K562 treated with DMSO at 1 percent for 48 hours (cell line): ENCODE data around the gene OR5AK2. TPM values are rescaled to one million over a fixed set of nuclear protein-coding genes. Genes with fewer than 3 reads are reported as not detected.

ENCODE experiments used
- total RNA-seq: library from RNA; unstranded; fragments of 300-600 nt; gene quantifications from 2 replicates; pipeline ENCODE4 v1.2.3, GENCODE V29; 2022; ENCODE audit warnings: low replicate concordance; ENCODE audit errors: extremely low read depth

OR5AK2 gene, protein sequence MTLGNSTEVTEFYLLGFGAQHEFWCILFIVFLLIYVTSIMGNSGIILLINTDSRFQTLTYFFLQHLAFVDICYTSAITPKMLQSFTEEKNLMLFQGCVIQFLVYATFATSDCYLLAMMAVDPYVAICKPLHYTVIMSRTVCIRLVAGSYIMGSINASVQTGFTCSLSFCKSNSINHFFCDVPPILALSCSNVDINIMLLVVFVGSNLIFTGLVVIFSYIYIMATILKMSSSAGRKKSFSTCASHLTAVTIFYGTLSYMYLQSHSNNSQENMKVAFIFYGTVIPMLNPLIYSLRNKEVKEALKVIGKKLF
- not detected in 2 replicates for total RNA-seq

DNA sequence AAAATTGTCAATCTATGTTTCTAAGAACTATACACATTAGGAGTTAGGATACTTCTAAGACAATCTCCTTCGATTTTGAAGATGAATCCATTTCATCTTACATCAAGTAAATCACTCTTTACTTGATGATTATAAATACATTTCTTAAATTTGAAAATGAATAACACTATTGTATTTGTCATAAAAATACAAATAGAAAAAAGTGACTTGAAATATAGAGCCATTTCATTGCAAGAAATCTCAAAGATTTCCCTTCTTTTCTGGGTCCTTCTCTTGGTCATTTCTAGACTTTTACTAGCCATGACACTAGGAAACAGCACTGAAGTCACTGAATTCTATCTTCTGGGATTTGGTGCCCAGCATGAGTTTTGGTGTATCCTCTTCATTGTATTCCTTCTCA is at the start of gene OR5AK2:
Gene OR5AK2 (plus strand): TSS at position 301 of the 400 bp plus-strand sequence. CDS start 0 bp downstream, at position 301.

Other genes starting within 250 kb of the OR5AK2 start
- not detected in 2 replicates for gene OR9G4, start 240.2 kb upstream of the OR5AK2 start, total RNA-seq
- not detected in 2 replicates for gene LRRC55, start 193.0 kb downstream of the OR5AK2 start, total RNA-seq
- not detected in 2 replicates for gene APLNR, start 248.3 kb downstream of the OR5AK2 start, total RNA-seq